ENCODE data around the gene TMEM47.

TMEM47 gene

DNA sequence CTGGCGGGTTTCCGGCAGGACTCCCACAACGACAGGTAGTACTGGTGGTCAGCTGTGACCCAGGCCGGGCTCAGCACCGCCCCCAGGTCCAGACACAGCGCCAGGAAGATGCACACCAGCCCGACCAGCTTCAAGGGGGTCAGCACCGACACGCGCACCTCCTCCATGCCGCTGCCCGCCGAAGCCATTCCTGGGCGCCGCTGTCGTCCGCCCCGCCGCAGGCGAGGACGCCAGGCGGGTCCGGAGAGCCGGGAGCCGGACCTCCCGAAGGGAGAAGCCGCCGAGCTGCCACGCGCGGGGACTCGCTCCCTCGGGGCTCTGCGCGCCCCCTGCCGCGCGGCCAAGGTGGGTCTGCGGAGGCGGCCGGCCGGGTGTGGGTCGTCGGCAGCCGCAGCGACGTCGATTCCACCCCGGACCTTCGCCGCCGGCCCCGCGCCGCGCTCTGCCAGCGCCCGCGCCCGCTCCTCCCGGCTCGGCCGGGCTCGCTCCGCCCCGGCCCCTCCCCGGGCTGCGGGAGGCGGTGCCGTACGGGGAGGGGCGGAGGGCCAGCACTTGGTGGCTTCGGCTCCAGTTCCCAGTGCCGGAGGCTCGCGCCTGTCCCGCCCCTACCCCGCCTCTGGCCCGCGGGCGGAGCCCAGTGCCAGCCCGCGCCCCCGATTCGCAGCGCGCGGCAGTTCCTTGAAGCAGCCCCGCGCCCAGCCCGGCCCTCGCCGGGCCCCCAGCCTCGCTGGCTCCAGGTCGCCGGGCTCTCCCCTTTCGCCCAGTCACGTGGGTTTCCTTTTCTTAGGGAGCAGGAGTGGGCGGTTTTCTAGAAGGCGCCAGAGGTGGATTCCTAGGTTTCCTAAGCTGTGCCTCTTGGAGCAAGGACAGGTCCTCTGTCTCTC is at the start of gene TMEM47:
TMEM47 (minus strand) TSS at position 444 of the 884 bp plus-strand sequence; CDS start at position 188, 256 bp downstream.
- DNase-seq: no peak

DNA sequence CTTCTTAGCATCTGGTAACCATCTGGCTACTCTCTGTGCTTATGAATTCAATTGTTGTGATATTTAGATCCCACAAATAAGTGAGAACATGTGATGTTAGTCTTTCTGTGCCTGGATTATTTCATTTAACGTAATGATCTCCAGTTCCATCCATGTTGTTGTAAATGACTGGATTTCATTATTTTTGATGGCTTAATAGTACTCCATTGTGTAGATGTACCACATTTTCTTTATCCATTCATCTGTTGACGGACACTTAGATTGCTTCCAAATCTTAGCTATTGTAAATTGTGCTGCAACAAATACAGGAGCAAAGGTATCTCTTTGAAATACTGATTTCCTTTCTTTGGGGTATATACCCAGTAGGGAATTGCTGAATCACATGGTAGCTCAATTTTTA is 30.0 kb upstream of the TMEM47 start:
- no peak for DNase-seq

DNA sequence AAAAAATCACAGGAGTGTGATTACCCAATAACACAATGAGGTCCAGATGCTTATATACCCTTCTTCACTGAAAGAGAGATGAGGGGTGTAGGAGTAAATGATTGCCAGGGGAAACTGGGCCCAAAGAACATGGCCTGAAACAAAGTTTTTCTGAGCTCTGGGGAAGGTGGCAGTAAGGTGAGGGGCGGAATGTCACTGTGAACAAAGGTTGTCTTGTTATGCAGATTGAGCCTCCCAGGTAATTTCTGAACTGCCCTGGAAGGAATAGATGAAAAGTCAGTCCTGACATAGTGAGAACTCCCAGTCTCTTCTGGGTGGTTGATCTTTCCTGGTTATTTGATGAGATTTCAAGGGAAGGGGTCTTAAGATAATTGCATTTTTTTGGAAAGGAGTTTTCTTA is 2.5 kb upstream of the TMEM47 start:
- DNase-seq: no peak

DNA sequence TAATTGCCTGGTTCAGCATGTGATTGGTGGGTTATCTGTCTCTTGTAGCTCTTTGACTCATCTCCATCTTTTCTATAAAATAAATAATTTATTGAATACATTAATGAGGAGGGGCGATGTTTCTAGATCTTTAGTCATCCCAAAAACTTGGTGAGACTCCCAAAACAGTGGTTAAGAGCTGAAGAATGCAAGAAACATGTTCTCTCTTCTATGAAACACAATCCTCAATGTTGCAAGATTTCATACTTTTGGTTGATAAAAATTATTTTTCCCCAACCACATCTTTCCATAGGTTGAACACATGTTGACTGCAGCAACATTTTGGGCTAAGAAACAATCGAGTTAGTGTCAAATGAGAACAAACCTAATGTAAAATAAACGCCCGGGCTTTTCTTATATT is 1.2 kb upstream of the TMEM47 start:
- DNase-seq: no peak

DNA sequence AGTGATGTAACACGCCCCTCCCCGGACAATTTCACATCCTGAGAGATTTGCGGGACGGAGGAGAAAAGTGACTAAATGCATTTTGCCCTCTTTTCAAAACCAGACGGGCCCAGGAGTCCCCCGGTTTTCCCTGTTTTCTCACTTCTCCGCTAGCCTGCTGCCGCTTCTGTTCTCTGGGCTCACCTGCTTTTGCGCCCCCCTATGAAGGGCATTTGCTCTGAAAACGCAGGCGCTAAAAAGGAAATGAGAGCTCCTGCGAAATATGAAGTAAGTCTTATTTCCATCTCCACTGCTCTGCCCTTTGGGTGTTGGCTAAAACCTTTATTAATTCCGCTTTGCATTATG is 613 bp upstream of the TMEM47 start:
- no peak for DNase-seq

DNA sequence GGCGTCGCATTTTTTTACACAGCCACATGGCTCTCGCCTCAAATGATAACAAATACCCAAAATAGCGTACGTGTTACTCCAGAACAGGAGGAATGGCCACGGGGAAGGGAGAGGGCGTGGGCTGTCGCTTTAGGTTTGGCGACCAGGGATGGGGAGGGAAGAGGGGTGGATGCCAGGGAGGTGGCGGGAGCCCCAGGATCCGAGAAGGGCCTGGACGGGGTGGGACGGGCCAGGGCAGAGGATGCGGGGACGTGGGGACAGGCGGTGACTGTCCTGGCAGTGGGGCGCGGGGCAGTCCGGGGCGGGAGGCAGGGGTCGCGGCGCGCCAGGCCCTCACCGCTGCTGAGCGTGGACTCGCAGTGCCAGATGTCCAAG is 631 bp downstream of the TMEM47 start:
- no peak for DNase-seq

DNA sequence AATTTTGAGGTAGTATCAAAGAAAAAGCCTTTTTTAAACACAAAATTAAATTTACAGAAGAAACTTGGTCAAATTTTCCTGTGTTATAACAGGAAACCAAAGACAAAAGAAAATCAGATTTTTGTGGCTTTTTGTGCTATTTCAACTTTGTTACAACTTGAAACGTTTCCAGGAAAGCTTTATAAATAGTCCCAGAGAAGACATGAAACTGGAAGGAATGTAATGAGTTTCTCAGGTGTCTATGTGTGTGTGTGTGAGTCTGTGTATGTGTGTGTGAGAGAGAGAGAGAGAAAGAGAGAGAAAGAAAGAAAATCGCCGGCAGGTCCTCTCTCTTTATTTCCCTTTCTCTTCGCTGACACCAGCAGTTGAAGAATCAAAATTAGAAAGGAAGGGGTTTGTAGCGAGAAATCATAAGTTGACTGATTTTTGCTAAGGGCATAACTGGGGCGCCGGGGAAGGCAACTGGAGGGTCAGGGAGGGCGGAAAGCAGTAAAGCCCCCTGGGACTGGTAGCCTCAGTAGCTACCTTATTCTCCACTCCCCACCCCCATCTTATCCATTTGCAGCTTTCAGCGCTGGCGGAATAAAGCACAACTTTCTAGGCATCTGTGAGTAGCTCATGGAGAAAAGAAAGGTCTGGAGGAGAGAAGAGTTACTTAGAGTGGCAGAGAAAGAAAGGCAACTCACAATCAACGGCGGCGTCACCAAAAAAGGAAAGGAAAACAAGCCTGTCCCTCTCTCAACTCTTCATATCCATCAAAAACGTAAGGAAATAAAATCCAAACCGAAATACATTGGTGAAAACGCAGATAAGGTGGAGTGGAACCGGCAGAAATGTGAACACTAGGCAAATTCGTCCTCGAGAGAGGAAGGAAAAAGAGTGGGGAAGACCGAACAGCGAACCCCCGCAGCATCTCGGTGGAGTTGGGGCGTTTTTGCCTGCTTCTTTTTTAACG is 1.3 kb downstream of the TMEM47 start:
- DNase-seq: no peak

DNA sequence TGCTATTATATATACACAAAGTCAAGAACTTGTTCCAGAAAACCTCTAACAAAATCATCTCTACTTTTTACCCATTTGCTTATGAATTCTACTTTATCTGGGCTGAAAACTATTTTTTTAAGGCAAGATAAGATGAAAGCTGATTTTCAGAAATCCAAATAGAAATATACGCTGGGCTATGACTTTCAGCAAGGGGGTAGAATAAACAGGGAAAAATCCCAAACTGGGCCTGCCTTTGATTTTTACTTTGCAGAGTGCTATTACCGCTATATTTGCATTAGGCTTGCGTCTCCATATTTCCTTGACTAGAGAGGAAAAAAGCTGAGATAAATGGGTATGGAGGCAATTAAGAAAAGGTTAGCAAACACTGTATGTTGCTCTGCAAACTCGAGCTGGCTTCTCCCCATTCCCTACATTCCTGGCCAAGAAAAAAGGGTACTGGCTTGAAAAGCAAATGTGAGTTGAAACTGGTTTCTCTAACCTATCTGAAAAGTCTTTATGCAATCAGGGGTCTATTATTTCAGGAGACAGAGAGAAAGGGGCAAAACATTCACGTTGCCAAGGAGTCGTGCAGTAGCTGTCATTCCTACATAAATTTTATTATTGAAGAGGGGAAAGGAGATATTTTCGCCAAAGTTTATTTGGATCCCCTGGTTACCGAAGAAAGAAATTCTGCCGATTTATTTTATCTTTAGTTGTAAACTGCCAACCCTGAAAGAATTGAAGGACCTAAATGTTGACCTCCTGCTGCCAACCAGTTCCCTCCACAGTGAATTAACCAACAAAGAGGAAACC is 2.2 kb downstream of the TMEM47 start:
- DNase-seq: no peak

DNA sequence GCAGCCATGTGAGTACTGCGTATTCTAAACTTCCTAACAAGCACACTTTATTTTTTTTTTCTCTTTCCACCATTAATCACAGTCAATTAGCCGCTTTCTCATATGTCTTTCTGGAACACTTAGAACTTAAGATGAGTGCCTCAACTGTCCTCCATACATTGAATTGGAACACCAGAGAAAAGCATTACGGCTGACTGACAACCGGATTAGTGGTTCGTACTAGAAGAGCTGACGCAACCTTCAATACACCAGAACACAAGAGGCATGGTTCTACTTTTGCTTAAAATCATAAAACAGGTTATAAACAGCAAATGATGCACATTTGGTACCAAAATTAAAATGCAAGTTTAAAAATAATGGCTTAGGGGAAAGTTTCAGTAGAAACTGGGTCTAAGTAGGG is 3.3 kb downstream of the TMEM47 start:
- DNase-seq: no peak

DNA sequence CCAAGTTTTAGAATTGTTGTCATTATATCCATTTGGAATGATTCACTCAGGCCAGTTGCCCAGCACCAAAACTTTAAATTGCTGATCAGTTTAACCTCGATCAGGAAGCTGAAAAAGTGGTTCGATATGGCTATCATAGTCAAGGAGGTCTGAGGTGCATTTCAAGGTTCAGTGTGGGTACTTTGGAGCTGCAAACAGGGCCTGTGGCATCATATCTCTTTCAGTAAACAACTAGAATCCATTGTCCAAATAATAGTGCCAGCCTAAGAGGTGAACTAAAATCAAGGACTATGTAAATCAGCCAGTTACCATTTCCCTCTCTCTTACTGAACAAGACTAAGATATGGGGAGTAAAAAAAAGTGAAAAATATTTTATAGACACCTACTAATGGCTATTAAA is 14.2 kb downstream of the TMEM47 start:
- no peak for DNase-seq

DNA sequence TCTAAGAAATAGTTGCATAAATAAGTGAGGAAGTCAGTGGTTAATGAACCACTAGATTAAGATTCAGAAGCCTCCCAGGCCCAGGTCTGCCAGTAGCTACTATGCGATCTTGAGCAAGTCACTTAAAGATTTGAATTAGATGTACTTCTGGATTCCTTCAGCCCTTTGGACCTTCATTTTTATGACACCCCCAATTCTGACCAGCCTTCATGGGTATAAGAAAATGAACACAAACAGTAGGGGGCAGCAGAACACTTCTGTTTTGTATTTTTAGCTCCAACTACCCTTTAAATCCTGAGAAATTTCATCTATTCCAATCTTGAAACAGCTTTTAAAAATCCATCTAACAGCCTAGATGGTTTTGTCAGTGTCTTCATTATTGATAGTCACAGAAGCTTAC is 19.0 kb downstream of the TMEM47 start:
- no peak for DNase-seq

DNA sequence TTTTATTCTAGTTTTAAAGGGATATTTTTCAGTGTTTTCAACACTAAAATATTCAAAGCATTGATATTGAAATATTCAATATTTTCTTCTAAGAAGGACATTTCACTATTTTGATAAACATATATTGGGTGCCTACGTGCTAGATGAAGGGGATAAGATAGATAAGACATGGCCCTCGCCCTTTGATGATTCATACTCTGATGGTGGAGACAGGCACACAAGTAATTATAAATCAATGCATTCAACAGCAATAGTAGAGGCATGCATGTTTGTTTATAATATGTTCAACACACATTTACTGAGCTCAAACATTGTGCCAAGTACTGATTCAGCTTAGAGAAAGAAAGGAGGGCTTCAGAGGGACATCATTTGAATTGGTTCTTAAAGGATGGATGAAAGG is 22.7 kb downstream of the TMEM47 start:
- DNase-seq: no peak

DNA sequence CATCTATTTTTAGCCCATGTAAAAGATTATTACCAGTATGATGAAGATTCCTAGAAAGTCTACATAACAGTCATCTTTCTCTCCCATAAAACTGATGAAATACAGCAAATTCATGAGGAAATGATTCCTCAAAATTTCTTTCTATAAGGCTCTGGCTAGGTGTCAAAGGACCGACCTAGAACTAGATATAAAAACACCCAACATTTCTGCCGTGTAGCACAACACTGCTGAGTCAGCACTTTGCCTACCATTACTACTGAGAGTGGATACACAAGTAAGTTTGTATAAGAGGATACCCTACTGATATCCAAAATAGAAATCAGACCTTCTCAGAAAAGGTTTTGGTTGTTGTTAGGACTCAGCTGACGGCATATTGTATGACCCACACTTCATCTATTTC is 24.7 kb downstream of the TMEM47 start:
- DNase-seq: no peak

DNA sequence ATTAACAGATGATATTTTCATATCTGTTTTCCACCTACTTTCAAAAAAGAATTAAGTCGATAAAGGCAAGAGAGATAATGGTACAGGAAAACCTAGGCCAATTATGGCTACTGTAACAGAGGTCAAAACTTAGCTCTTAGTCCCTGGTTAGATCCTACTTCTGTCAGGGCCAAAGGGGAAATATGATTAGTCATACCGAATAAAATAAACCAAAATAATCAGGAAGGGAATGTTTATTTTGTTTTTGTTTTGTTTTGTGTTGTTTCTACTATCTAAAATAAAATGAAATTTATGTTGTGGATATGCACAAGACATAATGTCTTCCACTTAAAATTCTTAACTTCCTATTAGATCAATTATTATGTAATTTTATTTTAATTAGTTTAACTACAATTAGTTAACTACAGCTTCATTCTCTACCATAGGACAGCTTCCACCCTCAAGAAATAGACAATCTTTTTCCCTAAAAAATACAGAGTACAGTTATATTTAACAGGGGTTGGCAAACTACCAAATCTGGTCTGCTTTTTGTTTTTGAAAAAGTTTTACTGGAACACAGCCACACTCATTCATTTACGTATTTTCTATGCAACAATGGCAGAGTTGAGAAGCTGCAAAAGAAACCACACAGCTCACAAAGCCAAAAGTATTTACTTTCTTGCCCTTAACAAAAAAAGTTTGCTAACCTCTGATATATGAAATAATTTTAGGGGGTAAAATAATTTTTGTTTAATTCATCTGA is 25.4 kb downstream of the TMEM47 start:
- no peak for DNase-seq

DNA sequence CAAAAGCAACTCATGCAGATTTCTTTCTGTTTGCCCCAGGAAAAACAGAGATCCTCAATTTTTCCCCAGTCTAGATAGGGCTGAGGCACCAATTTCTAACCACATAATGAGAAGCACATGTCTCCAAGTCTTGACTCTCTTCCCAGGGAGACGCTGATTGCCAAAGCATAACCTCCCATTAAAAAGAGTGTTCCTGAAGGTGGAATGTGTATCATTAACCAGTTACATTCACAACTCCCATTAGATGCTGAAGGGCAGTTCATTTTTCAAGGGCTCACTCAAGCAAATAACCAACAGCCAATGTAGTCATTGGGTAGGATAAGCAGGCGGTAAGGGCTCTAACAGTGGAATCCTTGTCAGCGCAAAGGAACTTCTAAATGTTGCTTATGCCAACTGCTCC is 27.5 kb downstream of the TMEM47 start:
- no peak for DNase-seq

DNA sequence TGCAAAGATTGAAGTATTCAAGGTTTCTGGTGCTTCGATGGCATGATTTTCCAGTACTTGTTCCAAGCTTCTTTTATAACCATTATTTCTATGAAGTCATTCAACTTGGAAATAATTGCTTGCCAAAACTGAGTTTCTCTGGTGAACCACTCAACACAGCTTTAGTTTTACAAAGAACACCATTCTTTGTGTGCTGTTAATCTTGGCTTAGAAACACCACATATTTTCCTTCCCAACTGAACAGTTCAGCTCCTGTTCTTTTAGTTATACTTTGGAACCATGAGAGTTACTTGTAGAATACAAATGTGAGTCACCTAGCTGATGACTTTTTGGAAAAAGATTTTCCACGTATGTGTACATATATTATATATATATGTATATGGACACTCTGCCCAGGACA is 32.7 kb downstream of the TMEM47 start:
- no peak for DNase-seq

DNA sequence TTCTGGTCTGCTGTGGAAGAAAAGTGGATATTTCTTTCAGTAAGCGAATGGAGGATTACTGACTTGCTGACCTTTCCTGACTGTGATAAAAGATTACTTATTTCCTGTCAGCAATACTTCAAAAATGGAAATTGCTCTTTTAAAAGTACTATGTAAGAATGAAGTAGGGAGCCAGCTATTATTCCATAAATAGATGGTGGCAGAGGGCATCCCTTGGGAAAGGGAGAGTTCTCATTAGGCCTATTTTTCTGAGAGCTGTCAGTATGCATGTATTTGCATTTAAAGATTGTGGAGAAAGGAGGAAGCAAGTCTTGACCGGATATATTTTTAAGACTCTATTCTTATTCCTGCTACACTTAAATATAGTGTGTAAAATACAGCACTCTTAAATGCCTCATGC is 37.2 kb downstream of the TMEM47 start:
- DNase-seq: no peak

DNA sequence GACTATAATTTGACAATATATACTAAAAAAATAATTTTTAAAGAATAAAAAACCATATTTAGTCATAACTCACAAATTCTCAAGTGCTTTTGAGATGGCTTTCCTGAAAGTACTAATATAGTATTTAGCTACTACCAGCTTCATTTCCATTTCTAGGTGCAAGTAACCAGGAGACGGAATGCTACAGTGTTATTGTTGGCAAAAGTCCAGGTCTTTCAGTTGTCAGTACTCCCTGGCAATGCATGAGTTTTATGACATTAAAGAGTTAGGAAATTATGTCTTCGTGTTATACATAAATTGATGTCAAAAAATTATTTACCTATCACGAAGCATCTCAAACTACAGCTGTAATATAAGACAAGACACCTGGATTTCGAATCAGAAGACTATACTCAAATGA is 45.0 kb downstream of the TMEM47 start:
- no peak for DNase-seq

DNA sequence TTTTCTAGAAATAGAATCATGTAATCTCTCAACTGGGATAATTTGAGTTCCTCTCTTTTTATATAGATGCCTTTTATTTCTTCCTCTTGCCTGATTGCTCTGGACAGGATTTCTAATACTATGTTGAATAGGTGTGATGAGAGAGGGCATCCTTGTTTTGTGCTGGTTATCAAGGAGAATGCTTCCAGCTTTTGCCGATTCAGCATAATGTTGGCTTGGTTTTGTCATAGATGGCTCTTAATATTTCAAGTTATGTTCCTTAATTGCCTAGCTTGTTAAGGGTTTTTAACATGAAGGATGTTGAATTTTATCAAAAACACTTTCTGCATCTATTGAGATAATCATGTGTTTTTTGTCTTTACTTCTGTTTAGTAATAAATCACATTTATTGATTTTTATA is 58.7 kb downstream of the TMEM47 start:
- no peak for DNase-seq

DNA sequence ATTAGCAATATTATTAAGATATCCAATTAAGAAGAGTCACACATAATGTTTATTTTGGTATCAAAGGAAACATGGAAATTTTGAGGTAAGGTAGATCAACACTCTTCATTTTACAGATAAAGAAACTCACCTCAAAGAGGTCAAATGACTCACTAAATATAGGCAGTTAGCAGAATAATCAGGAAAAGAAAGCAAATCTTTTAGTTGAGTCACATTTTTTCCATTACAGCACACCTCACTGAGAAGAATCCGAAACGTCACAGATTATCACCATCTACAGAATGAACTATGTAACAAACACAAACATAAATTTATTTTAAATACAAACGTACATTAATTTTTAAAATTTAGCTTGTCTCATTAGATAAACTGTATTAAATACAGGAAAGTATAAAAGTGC is 70.1 kb downstream of the TMEM47 start:
- DNase-seq: no peak

DNA sequence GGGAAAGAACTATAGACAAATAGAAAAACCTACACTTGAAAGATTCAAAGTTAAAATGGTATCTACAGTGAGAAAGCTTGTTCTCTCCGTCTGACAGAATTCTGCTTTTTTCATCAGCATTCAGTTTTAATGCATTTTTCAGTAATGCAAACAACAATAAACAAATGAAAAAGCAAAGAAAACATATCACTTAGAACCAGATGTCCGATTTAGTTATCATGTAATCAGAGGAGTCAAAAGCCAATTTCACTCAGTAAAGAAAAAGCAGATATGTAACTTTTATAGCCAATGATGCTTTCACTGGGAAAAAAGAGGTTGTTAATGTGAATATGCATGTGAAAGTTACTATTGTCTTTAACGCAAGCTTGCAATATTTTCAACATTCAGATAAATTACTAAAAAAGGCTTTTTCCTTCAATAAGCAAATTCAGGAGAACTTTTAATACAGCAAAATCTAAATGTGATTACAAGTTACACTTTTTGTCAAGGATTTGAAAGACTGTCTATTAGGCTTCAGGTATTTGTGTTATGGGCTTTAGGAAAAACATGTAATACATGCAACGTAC is 70.7 kb downstream of the TMEM47 start:
- DNase-seq: no peak

DNA sequence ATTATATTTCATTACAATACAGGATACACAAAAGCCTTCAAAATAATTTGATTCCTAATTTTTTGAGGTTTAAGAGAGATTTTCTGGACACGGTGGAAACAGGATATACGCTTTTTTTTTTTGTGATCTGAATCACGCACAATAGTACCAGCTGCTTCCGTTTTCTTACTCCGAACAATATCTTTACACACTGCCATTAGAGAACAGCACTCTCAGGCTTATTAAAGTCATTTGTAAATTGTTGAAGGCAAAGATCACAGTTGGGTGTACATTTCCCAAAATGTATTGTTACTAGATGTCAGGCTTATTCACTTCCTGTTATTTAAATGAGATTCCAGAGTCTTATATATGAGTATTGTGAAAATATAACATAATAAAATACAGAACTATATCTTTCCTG is 71.5 kb downstream of the TMEM47 start:
- DNase-seq: no peak
